IPS-11a (cell line): ENCODE results near the gene UVRAG.

Source experiments
- H3K4me3 ChIP-seq: one replicate; pipeline ENCODE4 v1.5.1; 2013; ENCODE audit warnings: low read depth, low read length, control low read depth

The UVRAG gene

DNA sequence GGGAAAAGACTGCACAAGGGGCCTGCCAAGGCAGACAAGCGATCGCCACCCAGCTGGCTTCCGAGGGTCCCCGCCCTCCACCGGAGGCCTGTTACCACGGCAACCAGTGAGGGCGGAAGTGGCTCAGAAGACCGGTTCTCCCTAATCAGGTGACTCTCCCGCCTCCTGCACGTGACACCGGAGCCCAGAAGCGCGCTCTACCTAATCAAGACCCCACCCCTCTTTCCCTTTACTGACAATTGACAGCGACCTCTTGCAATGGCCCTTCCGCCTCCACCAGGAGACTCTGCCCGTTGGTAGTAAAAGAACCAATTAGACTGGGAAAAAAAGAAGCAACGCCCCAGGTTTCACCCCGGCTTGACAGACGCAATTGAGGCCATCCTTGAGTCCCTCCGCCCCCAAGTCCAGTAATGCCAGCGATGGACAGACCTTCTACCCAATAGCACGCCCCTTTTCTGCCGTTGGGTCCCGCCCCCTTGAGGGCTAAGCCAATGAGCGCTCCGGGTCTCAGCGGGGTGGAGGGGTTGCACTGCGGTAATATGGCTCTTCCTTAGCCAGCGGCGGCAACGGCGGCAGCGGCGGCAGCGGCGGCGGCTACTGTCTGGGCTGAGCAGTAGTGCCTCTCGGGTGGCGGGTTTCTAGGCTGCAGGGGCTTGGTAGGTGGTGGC, at the start of gene UVRAG:
Gene UVRAG, plus strand, starts transcription at position 534 of the 668 bp plus-strand sequence. CDS start 198 bp downstream, outside the sequence.
- H3K4me3 ChIP-seq: peak within 1 kb of the TSS; percentile 84

DNA sequence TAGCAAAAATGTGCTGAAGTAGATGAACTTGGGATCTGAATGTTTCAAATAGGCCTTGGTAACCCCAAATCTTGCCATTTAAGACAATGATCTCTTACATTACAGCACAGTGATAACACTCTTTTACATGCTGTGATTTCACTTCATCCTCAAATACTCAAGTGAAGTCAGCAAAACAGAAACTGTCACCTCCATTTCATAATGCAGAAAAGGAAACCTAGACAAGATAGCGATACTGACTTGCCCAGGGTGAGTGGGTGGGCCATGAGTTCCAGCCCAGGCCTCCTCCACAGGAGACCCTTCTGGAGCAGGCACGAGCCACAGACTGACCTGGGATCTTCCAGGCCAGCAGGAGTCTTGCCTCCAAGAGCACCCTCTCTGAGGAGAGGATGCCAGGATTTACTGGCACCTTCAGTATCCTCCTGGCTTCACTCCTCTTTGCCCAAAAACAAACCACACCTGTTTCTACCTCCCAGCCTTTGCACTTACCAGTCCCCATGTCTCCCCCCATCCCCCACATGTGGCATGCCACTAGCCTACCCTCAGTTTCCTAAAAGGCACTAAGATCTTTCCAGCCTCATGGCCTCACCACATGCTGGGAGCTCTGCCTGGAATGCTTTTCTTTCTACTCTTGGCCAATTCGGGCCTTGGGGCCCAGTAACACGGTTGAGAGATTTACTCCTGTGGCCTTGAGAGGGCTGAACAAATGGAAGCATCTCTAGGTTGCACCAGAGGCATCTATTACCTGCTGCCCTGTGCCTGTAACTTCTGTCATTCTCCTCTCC, 48.4 kb upstream of the UVRAG start:
- no peak overlapping the region for H3K4me3 ChIP-seq

- H3K4me3 ChIP-seq: no peak overlapping the region
Observed at GRCh38 chr11:75767228-75767572, 47.8 kb upstream of the UVRAG start.

DNA sequence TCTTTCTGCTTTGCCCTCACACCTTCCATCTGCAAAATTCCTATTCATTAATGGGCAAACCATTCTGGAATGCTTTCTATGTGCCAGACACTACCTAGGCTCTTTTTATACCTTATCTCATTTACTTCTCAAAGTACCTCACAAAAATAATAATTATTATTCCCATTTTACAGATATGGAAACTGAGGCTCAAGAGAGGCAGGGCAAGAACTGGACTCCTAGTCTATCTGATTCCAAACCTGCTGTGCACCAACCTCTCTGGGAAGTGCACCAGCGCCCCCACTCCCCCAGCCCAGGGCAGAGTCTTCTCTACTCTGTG, 47.3 kb upstream of the UVRAG start:
- H3K4me3 ChIP-seq: no peak overlapping the region

GRCh38 chr11:75768112-75768908, 46.7 kb upstream of the UVRAG start, which contains the start of gene DGAT2:
TSS of gene DGAT2 (plus strand) at chr11:75768778. CDS start at chr11:75768992, 214 bp downstream.
- H3K4me3 ChIP-seq: peak within 1 kb of the TSS; percentile 37

GRCh38 chr11:75768909-75769771, 45.9 kb upstream of the UVRAG start:
- H3K4me3 ChIP-seq: peak overlapping the region; percentile 37

DNA sequence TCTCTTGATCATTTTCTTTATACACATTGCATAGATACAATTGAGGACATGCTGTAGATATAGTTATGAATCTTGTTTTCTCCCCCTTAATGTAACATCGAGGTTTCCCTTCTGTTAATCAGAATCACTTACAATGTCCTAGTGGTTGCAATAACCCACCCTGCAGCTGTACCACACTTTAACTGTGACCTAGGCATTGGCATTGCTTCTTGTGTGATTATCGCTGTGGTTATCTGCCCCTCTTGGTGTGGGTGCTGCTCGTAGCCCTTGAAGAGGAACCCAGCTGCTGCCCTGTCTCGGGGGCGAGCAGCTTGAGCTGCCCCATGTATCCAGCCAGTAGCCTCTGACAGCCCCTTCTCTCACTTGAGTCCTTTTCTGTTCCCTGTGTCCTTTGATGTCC, 44.9 kb upstream of the UVRAG start:
- no peak overlapping the region for H3K4me3 ChIP-seq

- no peak overlapping the region for H3K4me3 ChIP-seq
Observed at GRCh38 chr11:75771646-75772410, 43.2 kb upstream of the UVRAG start.

DNA sequence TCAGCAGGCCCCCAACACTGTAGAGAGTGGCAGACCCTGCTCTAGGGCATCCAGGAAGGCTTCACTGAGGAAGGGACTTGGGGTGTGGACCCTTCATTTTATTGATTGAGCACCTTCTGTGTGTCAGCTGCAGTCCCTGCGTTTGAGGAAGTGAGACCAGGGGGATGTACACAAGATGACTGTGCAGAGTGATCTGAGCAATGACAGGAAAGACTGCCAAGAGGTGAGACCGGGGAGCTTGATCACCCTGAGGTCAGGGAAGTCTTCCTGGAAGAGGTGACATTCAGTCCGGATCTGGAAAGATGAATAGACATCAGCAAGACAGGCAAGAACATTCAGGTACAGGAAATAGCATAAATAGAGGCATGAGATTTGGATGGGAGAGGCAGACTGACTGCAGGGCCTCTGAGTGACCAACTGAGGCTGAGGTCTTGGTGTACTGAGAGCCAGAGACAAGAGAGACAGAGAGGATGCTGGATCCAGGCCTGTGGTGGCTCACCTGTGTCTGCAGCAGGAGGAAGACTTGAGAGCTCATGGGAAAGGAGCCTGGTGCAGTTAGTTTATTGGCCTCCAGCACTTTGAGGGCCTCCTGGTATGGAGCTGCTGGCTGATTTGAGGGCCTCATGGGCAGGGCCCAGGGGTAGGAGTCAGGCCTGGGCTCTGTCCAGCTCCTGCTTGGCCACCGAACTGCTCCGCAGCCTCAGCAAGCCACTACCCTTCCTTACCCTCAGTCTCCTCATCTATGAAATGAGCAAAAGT, 41.2 kb upstream of the UVRAG start:
- no peak overlapping the region for H3K4me3 ChIP-seq

DNA sequence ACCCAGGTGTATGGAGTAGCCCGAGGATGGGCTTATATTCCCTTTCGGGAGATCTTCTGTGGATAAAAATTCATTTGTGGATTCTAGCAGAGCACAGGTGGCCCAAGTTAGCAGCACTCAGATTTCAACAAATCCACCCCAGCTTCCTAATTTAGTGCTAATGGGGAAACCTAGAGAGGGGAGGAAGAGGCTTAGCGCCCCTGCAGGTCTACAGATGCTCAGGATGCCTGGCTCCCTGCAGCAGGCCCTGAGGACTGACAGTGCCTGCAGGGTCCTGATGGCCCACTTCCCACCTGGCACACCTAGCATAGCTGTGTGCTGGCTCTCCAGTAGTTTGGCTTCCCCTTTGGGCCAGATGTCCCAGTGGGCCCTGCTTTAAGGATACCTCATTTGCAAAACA, 40.0 kb upstream of the UVRAG start:
- H3K4me3 ChIP-seq: no peak overlapping the region

GRCh38 chr11:75776546-75776945, 38.5 kb upstream of the UVRAG start:
- H3K4me3 ChIP-seq: no peak overlapping the region

- H3K4me3 ChIP-seq: no peak overlapping the region
Observed at GRCh38 chr11:75777461-75778110, 37.4 kb upstream of the UVRAG start.

DNA sequence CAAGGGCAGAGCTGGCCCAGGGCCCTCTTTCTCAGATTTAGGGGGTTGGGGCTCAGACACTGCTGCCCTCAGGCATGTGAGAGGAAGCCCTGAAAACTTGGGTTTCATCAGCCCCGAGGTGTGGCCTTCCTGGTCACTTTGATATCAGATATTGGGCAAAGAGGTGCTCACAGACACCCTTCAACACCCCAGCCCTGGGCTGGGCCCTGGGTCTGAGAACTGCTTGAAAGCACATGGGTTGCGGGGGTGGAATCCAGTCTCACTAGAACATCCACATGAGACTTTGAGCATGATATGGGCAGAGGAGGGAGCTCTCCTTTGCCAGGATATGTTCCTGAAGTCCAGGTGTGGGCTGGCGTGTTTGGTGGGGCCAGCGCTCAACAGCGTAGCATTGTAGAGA, 36.0 kb upstream of the UVRAG start:
- no peak overlapping the region for H3K4me3 ChIP-seq

DNA sequence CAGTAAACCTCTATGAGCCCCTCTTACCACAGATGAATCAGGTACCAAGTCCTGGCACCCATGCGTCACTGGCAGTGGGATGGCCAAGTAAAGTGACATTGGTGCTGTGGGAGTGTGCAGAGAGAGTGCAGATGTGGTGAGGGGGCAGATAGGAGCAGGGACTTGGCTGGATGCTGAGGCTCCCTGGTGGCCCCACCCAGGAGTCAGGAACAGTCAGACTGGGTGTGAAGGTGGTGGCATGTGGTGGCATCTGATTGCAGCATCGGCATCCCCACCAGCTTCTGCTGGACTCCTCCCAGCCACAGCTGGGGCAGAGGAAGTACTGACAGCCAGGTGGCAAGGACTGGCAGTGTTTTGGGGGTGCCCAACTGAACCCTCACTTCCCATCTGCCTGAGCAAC, 35.0 kb upstream of the UVRAG start:
- H3K4me3 ChIP-seq: no peak overlapping the region

GRCh38 chr11:75780888-75781287, 34.1 kb upstream of the UVRAG start:
- no peak overlapping the region for H3K4me3 ChIP-seq

GRCh38 chr11:75781296-75781695, 33.7 kb upstream of the UVRAG start:
- no peak overlapping the region for H3K4me3 ChIP-seq

DNA sequence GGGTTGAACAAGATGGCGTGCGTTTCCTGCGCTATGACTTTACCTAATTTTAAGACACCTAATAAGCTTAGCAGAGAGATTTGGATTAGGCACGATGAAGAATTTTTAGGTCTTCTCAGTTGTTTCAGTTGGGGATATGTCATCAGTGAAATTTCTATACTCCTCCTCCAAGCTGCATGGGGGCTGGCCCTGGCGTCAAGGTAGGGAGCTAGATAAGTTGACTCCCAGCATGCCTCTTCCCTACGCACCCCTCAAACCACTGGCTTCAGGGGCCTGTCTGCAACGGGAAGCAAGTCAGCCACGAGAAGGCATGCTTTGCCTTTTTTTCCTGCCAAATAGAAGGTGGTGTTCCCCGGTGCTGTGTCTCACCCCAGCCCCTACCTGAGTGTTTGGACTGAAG, 33.2 kb upstream of the UVRAG start:
- no peak overlapping the region for H3K4me3 ChIP-seq

DNA sequence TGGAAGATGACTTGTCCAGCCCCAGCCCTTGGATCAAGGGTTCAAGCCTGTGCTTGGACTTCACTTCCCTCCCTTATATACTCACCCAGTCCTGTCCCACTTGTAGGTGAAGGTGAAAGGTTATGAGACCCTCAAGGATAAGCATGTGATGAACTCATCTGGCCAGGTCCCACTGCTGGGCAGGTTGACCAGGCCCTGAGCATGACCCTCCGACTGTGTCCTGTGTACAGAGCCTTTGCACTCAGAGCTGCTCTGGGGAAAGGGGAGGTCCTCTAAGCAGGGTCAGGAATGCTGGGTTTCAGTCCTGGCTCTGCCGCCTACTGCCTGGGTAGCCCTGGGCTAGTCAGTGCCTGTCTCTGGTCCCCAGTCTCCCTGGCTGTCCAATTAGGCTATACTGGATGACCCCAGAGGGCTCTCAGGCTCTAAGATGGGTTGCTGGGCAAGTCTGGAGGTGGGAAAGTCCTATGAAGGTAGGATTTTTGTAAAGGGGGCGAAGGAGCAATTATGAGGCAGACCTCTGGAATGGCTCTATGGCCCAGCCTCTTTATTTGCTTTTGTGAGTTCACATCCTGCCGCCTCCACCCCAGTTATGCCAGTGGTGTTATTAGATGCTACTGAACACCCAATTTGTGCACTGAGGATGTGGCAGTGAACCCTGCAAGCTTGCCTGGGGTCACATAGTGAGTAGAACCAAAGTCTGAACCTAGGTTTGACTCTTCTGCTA, 32.3 kb upstream of the UVRAG start:
- H3K4me3 ChIP-seq: no peak overlapping the region
